ENCODE measurements around the gene TCEANC2.

The TCEANC2 gene

GRCh38 chr1:54010415-54011117 lies 42.8 kb upstream of the TCEANC2 start:
- FAIRE-seq (no peak), DNase-seq (ENCODE audit: insufficient read length, low spot score) (no peak)
- no peak for TF ChIP-seq CTCF (IDR thresholded peaks at IDR 0.05; ENCODE audit: insufficient read depth, missing control alignments)

GRCh38 chr1:54011316-54012007 lies 41.9 kb upstream of the TCEANC2 start:
- TF ChIP-seq CTCF (IDR thresholded peaks at IDR 0.05; ENCODE audit: insufficient read depth, missing control alignments) = no peak
- DNase-seq (ENCODE audit: insufficient read length, low spot score) (no peak), FAIRE-seq (no peak)

- FAIRE-seq = no peak
- no peak for TF ChIP-seq CTCF (IDR thresholded peaks at IDR 0.05; ENCODE audit: insufficient read depth, missing control alignments)
- DNase-seq (ENCODE audit: insufficient read length, low spot score) = no peak
Measured at GRCh38 chr1:54012008-54012325, 41.4 kb upstream of the TCEANC2 start.

GRCh38 chr1:54012863-54013262 lies 40.5 kb upstream of the TCEANC2 start:
- DNase-seq (ENCODE audit: insufficient read length, low spot score) (no peak), FAIRE-seq (no peak)
- TF ChIP-seq CTCF (IDR thresholded peaks at IDR 0.05; ENCODE audit: insufficient read depth, missing control alignments) = no peak

GRCh38 chr1:54013393-54014008 lies 39.9 kb upstream of the TCEANC2 start:
- TF ChIP-seq CTCF (IDR thresholded peaks at IDR 0.05; ENCODE audit: insufficient read depth, missing control alignments) = no peak
- DNase-seq (ENCODE audit: insufficient read length, low spot score) (no peak), FAIRE-seq (no peak)

GRCh38 chr1:54014009-54014629 lies 39.3 kb upstream of the TCEANC2 start:
- DNase-seq (ENCODE audit: insufficient read length, low spot score) (no peak), FAIRE-seq (no peak)
- TF ChIP-seq CTCF (IDR thresholded peaks at IDR 0.05; ENCODE audit: insufficient read depth, missing control alignments) = no peak
